Esophagus muscularis mucosa (tissue), 4 donors: Measurements from ENCODE around the gene ST8SIA6. TPM values are rescaled to one million over a fixed set of nuclear protein-coding genes. Genes with fewer than 3 reads are reported as not detected.

ENCODE experiments used
- DNase-seq: peaks from one replicate; pipeline ENCODE4 v3.0.0-alpha.2; 2017; ENCODE audit errors: extremely low spot score
- H3K27ac ChIP-seq, 4 donors: fragments of 200-600 bp; sonication (generic); replicated peaks in 1 of 4; 1 replicate in 3 of 4; 2 replicates in 1 of 4; pipeline ENCODE4 v1.5.1; 2016 to 2019; ENCODE audit warnings: mild to moderate bottlenecking in 1 of 4
- H3K27me3 ChIP-seq, 4 donors: fragments of 200-600 bp; sonication (generic); one replicate each; pipeline versions ENCODE4 v1.5.1 to v1.6.0; 2016 to 2019
- H3K36me3 ChIP-seq, 4 donors: fragments of 200-600 bp; sonication (generic); one replicate each; pipeline ENCODE4 v1.5.1; 2016 to 2019
- H3K4me1 ChIP-seq, 4 donors: fragments of 200-600 bp; sonication (generic); one replicate each; pipeline ENCODE4 v1.5.1; 2016 to 2019
- H3K4me3 ChIP-seq, 4 donors: fragments of 200-600 bp; sonication (generic); 1 replicate in 2 of 4; 2 replicates in 2 of 4; pipeline ENCODE4 v1.5.1; 2016 to 2019; ENCODE audit warnings: mild to moderate bottlenecking in 4 of 4, moderate library complexity in 1 of 4
- H3K9me3 ChIP-seq, 4 donors: fragments of 200-600 bp; sonication (generic); 1 replicate in 3 of 4; 2 replicates in 1 of 4; pipeline ENCODE4 v1.5.1; 2016 to 2019
- CTCF ChIP-seq, 3 experiments: fragments of 200-600 bp in 2 of 3; fragments of 450-650 bp in 1 of 3; sonication (generic) in 2 of 3; IDR thresholded peaks; one replicate each; pipeline ENCODE4 v1.5.1; 2017 to 2019; ENCODE audit warnings: antibody characterized with exemption in 3 of 3, mild to moderate bottlenecking in 2 of 3, moderate library complexity in 1 of 3
- EP300 ChIP-seq: sonication (generic); formaldehyde crosslinking; IDR thresholded peaks from one replicate; pipeline ENCODE4 v1.6.1; 2017; ENCODE audit warnings: antibody characterized with exemption
- POLR2A ChIP-seq: fragments of 450-650 bp; IDR thresholded peaks from one replicate; pipeline ENCODE4 v1.6.1; 2017; ENCODE audit warnings: antibody characterized with exemption, moderate library complexity, mild to moderate bottlenecking, low read depth
- POLR2AphosphoS5 ChIP-seq, 2 donors: sonication (generic); formaldehyde crosslinking; IDR thresholded peaks; one replicate each; pipeline ENCODE4 v1.6.1; 2017; ENCODE audit warnings: antibody characterized with exemption in 2 of 2
- WGBS: methylation state at CpG from one replicate; pipeline ENCODE4 v1.1.5; 2018; 5-methylcytosine and 5-hydroxymethylcytosine counted together
- intact Hi-C: fragments of 100-400 bp; cut with DNase I; formaldehyde crosslinking; loops from one replicate; pipeline ENCODE4 v1.15.1; 2023
- total RNA-seq, 4 donors: library from RNA; depleted of rRNA; stranded (reverse); fragments of >200 nt; gene quantifications; one replicate each; pipeline versions ENCODE4 v1.1.0 to v1.2.1, GENCODE V29; 2016

The ST8SIA6 gene
- total RNA-seq, 4 donors from 2014 or later, result 1.2 to 1.8 (median 1.3) TPM

- WGBS, result 72% methylated on average over 1 of the region's 1 CpG
- Histone ChIP-seq H3K27ac (no peak overlapping the region), H3K27me3 (no peaks in the 10 kb centered on the region), H3K9me3 (no peaks in the 10 kb centered on the region), H3K36me3 (no peaks in the 10 kb centered on the region), H3K4me3 (no peak overlapping the region), H3K4me1 (no peaks in the 10 kb centered on the region)
- TF ChIP-seq CTCF (IDR thresholded peaks at IDR 0.05), result no peak
- TF ChIP-seq EP300, result no peak
- no peak for TF ChIP-seq POLR2A
- TF ChIP-seq POLR2AphosphoS5 (IDR thresholded peaks at IDR 0.05), result no peak
- intact Hi-C loops, result no loop called here
- no peak for DNase-seq
These were observed 137.8 kb downstream of the ST8SIA6 start for GRCh38 chr10:17316488-17317170.

GRCh38 chr10:17309435-17309834 lies 145.0 kb downstream of the ST8SIA6 start:
- peaks cover 0 to 3% (median 0%) of the 10 kb centered on the region in 4 donors for H3K27me3 ChIP-seq
- no peak overlapping the region for H3K27ac ChIP-seq
- H3K4me1 ChIP-seq, result no peaks in the 10 kb centered on the region
- whole genome bisulfite sequencing, result 76% methylated on average over 2 of the region's 2 CpGs
- TF ChIP-seq EP300 (no peak), CTCF (IDR thresholded peaks at IDR 0.05) (no peak), POLR2A (no peak), POLR2AphosphoS5 (IDR thresholded peaks at IDR 0.05) (no peak)
- H3K9me3 ChIP-seq, result no peaks in the 10 kb centered on the region
- no peak overlapping the region for H3K4me3 ChIP-seq
- no peak for DNase-seq
- no peaks in the 10 kb centered on the region for H3K36me3 ChIP-seq
- intact Hi-C loops, result no loop called here

GRCh38 chr10:17307123-17307522 lies 147.3 kb downstream of the ST8SIA6 start:
- DNase-seq, result no peak
- intact Hi-C loops, result no loop called here
- H3K27ac ChIP-seq, result no peak overlapping the region
- TF ChIP-seq CTCF (IDR thresholded peaks at IDR 0.05), result no peak
- H3K36me3 ChIP-seq, result no peaks in the 10 kb centered on the region
- no peaks in the 10 kb centered on the region for H3K4me1 ChIP-seq
- 69% methylated on average over 3 of the region's 3 CpGs for WGBS
- H3K4me3 ChIP-seq, result no peak overlapping the region
- H3K27me3 ChIP-seq, result peaks cover 0 to 3% (median 0%) of the 10 kb centered on the region in 4 donors
- no peaks in the 10 kb centered on the region for H3K9me3 ChIP-seq

- DNase-seq, result no peak
- Histone ChIP-seq H3K27me3 (peaks cover 0 to 7% (median 0%) of the 10 kb centered on the region in 4 donors), H3K27ac (no peak overlapping the region), H3K36me3 (no peaks in the 10 kb centered on the region), H3K4me3 (no peak overlapping the region), H3K4me1 (no peaks in the 10 kb centered on the region), H3K9me3 (no peaks in the 10 kb centered on the region)
- intact Hi-C loops, result no loop called here
- 94% methylated on average over 4 of the region's 4 CpGs for whole genome bisulfite sequencing
- no peak for TF ChIP-seq EP300
- TF ChIP-seq POLR2AphosphoS5 (IDR thresholded peaks at IDR 0.05), result no peak
- TF ChIP-seq POLR2A, result no peak
These were observed 162.0 kb downstream of the ST8SIA6 start for GRCh38 chr10:17292375-17292774.

- WGBS, result 42% methylated on average over 6 of the region's 6 CpGs
- H3K9me3 ChIP-seq, result no peaks in the 10 kb centered on the region
- no peak overlapping the region for H3K27ac ChIP-seq
- DNase-seq, result no peak
- peaks cover 0 to 7% (median 0%) of the 10 kb centered on the region in 4 donors for H3K27me3 ChIP-seq
- TF ChIP-seq EP300 (no peak), CTCF (IDR thresholded peaks at IDR 0.05) (no peak), POLR2A (no peak), POLR2AphosphoS5 (IDR thresholded peaks at IDR 0.05) (no peak)
- H3K4me3 ChIP-seq, result no peak overlapping the region
- H3K4me1 ChIP-seq, result no peaks in the 10 kb centered on the region
- intact Hi-C loops, result no loop called here
- no peaks in the 10 kb centered on the region for H3K36me3 ChIP-seq
These were observed 164.2 kb downstream of the ST8SIA6 start for GRCh38 chr10:17290226-17290625.
